HS-5 (cell line): Measurements from ENCODE around the gene FAM118A.
"Not testable (repeated sequence)": the region's sequence is repeated elsewhere in the genome, so short reads cannot be mapped to it uniquely, and the experiment has no call there.

Experiments
- DNase-seq: peaks from one replicate; pipeline ENCODE4 v3.0.0-alpha.2; 2012; ENCODE audit warnings: low read depth

The FAM118A gene

GRCh38 chr22:45331486-45331885 lies 21.8 kb downstream of the FAM118A start:
- DNase-seq: no peak

GRCh38 chr22:45332001-45332400 lies 22.3 kb downstream of the FAM118A start:
- DNase-seq: no peak

GRCh38 chr22:45334068-45334467 lies 24.3 kb downstream of the FAM118A start:
- DNase-seq: no peak

GRCh38 chr22:45334528-45334927 lies 24.8 kb downstream of the FAM118A start:
- DNase-seq: no peak

GRCh38 chr22:45335021-45335818 lies 25.5 kb downstream of the FAM118A start:
- DNase-seq: no peak

- no peak for DNase-seq
Measured at GRCh38 chr22:45335854-45336522, 26.3 kb downstream of the FAM118A start.

GRCh38 chr22:45336971-45337431 lies 27.3 kb downstream of the FAM118A start:
- DNase-seq: no peak

- no peak for DNase-seq
Measured at GRCh38 chr22:45337536-45337935, 27.8 kb downstream of the FAM118A start.

- no peak for DNase-seq
Measured at GRCh38 chr22:45338795-45339194, 29.1 kb downstream of the FAM118A start.

GRCh38 chr22:45340323-45340722 lies 30.6 kb downstream of the FAM118A start:
- DNase-seq: no peak

GRCh38 chr22:45341498-45341897 lies 31.8 kb downstream of the FAM118A start:
- no peak for DNase-seq

- DNase-seq: no peak
Measured at GRCh38 chr22:45343143-45343542, 33.4 kb downstream of the FAM118A start.

GRCh38 chr22:45344334-45344733 lies 34.6 kb downstream of the FAM118A start:
- no peak for DNase-seq

- DNase-seq: no peak
Measured at GRCh38 chr22:45349916-45350315, 40.2 kb downstream of the FAM118A start.

- no peak for DNase-seq
Measured at GRCh38 chr22:45351956-45352355, 42.2 kb downstream of the FAM118A start.

- not testable (repeated sequence) for DNase-seq
Measured at GRCh38 chr22:45352757-45353156, 43.0 kb downstream of the FAM118A start.

- DNase-seq: no peak
Measured at GRCh38 chr22:45353786-45354185, 44.1 kb downstream of the FAM118A start.

- DNase-seq: no peak
Measured at GRCh38 chr22:45357490-45357889, 47.8 kb downstream of the FAM118A start.

GRCh38 chr22:45358127-45358526 lies 48.4 kb downstream of the FAM118A start:
- DNase-seq: no peak

GRCh38 chr22:45359627-45360026 lies 49.9 kb downstream of the FAM118A start:
- no peak for DNase-seq

- DNase-seq: no peak
Measured at GRCh38 chr22:45366713-45367112, 57.0 kb downstream of the FAM118A start.

GRCh38 chr22:45373592-45373991 lies 63.9 kb downstream of the FAM118A start:
- not testable (repeated sequence) for DNase-seq

- no peak for DNase-seq
Measured at GRCh38 chr22:45376009-45376408, 66.3 kb downstream of the FAM118A start.
